NK-92 treated with Interleukin-12 subunit alpha and Interleukin-12 subunit beta, amount 100 ng/mL, for 24 hours (cell line): ENCODE measurements around the gene MON1A.
"Not testable (repeated sequence)": the region's sequence is repeated elsewhere in the genome, so short reads cannot be mapped to it uniquely, and the experiment has no call there.

Experiments used
- DNase-seq: peaks from one replicate; lab custom pipeline; 2025; lab: John Stamatoyannopoulos, UW

MON1A gene

DNA sequence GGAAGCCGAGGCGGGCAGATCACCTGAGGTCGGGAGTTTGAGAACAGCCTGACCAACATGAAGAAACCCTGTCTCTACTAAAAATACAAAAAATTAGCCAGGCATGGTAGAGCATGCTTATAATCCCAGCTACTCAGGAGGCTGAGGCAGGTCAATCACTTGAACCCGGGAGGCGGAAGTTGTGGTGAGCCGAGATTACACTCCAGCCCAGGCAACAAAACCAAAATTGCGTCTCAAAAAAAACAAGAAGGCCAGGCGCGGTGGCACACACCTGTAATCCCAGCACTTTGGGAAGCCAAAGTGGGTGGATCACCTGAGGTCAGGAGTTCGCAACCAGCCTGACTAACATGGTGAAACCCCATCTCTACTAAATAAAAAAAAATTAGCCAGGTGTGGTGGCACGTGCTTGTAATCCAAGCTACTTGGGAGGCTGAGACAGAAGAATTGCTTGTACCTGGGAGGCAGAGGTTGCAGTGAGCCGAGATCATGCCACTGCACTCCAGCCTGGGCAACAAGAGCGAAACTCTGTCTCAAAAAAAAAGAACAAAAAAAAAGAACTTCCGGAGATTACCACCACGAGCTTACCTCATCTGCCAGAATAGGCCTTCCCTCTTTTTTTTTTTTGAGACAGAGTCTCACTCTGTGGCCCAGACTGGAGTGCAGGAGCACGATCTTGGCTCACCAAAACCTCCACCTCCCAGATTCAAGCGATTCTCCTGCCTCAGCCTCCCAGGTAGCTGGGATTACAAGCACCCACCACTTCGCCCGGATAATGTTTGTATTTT lies 11.6 kb downstream of the MON1A start:
- not testable (repeated sequence) for DNase-seq

DNA sequence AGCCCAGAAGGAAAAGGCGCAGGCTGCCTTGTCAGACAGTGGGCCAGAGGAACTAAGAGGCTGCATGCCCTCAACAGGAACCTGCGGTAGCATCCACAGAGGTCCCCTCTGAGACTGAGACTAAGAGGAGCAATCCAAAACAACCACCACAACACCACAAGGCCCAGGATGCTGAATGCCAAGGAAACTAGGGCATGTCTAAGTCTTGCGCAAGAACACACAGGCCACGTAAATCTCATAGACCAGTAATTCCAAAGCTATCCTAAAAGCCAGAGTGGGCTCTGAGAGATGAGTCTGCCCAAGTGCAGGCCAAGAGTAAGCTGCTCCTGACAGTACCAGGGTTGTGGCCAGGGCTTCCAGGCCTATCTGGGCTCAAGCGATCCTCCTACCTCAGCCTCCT lies 12.9 kb downstream of the MON1A start:
- no peak for DNase-seq

- DNase-seq = no peak
Observed at GRCh38 chr3:49914906-49915305, 14.7 kb downstream of the MON1A start.

DNA sequence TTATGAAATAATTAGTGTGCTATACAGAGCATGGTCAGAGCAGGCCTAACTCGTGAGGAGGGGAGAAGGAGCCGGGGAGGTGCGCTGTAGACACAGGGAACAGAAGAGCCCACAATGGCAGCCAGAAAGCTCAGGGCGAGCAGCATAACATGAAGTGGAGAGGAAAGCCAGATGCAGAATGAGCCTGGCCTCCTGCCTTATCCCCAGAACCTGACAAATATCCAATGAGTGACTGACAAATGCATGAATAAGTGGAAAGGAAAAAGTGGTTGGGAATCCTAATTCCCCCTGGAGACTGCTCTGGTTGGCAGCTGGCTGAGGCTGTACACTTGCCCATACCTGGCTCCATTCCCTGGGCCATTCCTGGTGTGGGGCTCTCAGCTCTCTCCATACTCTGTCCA lies 16.7 kb downstream of the MON1A start:
- no peak for DNase-seq

GRCh38 chr3:49911611-49912010 lies 18.0 kb downstream of the MON1A start:
- DNase-seq = no peak

- no peak for DNase-seq
Observed at GRCh38 chr3:49911124-49911420, 18.5 kb downstream of the MON1A start.

- no peak for DNase-seq
Observed at GRCh38 chr3:49910409-49911123, 19.0 kb downstream of the MON1A start.

- no peak for DNase-seq
Observed at GRCh38 chr3:49908373-49909199, 21.0 kb downstream of the MON1A start.

DNA sequence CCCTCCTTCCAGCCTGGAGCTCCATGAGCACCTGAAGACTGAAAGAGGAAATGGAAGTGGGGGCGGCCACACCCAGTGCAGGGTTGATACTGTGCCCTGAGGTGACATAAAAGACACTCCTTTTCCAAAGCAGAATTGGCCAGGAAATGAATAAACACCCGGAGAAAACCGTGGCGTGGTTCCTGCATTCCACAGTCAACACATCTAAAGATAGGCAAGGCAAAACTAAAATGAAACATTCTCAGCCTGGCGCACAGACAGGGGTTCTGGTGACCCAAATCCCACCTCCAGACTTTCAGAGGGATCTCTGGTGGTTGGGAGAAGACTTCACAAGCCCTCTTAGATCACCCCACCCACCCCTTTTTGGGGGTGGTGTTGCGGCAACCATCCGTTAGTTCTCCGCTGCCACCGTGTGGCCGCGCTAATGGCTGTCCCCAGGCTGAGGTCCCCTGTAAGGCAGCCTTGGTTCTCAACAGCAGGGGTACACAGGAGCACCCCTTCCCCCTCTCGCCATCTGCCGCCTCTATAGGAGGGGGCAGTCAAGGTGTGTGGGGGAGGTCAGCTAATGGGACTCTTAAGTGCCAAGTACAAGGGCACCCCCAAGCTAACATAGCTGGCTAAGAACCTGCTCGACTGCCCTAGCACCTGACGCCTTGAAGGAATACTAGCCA lies 23.4 kb downstream of the MON1A start:
- DNase-seq = no peak

- not testable (repeated sequence) for DNase-seq
Observed at GRCh38 chr3:49904448-49904847, 25.2 kb downstream of the MON1A start.

DNA sequence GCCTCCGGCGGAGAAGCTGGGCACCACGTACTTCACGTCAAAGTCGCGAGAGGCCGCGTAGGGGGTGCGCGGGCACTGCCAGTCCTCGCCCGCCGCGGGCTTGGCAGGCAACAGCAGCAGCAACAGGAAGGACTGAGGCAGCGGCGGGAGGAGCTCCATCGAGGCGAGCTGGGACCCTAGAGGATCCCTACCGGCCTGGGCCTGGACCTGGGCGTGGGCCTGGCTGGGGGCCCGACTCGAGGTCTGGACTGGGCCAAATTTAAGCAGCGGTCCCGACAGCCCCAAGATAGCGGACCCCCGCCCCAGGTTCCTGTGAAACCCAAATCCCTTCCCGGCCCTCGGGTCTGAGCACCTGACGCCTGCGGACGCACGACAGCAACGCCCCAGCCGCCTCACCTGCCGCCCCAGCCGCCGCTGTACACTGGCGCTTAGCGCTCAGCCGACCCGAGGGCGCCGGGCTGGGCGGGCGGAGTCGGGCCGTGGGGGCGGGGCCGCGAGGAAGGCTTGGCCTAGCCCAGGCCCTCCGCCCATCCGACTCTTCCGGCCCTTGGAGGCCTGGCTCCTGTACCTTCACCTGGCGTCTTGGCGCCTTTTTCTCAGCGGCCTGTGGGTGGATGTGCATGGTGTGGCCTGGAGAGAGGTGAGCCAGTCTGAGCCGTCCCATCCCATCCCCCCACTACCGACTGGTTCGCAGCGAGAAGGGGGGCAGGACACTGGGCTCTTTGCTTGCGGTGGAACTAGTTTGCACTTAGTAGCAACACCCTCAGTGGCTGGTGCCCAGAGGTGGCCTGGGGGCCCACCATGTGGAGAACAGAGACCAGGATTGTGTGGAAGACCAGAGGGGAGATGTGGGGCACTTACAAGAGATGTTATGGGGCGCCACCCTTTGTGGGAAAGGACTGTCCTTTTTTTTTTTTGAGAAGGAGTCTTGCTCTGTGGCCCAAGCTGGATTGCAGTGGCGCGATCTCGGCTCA lies 25.9 kb downstream of the MON1A start, which contains the start of gene MST1R:
Gene MST1R (minus strand): TSS at position 423 of the 974 bp plus-strand sequence. CDS start 264 bp downstream, at position 159.
- no peak for DNase-seq

DNA sequence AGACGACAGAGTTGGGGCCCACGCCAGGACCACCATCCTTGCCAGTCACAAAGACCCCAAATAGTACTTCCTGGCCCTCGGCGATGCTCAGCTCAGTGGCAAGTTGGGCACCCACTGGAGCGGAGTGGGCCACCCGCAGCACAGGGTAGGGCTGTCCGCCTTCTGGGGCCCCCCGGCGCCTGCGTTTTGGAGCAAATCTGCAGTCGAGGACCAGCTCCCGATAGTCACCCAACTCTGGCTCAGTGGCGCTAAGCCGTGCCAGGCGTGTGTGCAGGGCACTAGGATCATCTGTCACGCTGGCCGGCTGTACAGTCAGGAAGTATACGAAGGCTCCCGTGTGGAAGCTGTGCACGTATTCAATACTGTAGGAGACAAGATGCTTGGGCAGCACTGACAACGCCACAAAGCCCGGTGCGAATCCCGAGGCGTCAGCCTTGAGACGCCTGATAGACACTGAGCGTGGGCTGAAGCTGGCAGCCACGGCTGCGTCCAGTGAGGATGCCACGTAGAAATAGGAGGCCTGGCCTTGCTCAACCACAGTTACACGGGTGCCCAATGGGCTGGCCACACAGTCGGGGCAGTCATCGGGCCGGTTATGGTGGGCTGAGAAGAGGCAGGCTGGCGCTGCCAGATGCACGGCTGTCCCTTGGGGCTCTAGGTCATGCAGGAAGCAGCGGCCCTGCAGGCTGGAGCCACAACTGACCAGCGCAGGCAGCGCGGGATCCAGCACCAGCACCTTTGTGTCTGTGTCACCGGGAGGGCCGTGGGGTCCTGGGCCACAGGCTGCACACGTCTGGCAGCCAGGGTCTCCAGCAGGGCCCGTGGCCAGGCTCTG lies 26.9 kb downstream of the MON1A start:
- DNase-seq = no peak

DNA sequence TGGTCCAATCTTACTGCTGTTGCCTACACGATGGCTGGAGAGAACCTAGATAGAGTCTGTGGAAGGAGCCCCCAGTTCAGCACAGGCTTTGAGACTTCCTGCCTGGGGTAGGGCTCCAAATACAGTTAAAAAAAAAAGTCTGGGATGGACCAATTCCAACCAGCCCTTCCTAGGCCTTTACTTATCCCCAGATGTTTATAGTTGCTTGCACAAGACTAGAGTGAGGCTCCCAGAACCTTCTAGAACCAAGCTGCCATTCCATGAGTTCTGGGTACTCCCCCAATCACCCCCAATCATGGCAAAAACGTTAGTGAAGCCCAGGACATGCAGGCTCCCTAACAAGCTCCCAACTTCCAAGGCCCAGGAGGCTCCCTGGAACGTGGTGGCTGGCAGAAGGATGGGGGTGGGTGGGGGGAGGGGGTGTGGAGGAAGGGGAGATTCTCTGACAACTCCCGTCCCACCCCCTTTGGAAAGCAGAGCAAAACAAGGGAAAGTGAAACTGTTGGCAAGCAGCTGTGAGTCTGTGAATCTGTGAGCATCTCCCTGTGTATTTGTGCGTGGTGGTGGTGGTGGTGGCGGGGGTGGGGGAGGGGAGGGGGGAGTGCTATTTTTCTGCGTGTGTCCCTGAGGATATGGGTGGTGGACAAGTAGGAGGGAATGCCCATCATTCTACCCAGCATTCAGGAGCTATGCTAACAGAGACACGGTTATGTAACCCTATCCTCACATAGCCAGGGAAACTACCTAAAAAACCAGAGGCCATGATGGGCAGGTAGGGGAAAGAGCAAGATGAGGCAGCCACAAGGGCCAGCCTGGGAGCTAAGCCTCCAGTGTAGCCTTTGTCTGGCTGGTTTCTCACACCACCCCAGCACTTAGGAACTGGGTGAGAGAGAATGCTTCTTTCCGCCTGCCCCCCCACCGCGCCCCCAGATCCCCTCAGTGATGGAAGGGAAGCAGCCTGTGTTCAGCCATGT lies 28.0 kb downstream of the MON1A start:
- DNase-seq = no peak

DNA sequence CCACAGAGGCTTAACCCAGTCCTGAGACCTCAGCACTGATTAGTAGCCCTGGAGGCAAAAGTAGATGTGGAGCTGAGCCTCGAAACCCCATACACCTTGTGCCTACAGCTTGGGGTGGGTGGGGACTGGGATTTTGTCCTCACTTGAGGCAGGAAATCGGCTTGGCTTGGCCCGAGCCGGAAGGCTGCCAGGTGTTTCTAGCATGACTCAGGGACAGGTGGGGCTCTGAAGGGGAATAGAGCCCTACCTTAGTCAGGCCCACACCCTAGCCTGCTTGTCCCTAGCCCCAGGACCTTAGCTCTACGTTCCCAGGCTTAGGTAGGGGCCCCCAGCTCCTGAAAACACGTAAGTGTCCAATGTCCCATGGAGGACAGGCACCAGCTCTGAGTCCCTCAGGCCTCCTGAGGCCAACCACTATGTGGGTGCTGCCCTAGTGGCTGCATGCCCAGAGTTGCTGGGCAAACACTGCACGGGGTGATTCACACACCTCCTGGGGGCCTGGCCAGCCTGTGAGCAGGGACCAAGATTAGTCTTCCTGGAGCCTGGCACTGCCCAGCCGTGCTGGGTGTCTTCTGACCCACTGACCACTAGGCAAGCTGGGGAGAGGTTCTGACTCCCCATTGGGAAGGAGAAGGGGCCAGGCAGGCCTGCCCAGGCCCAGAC lies 29.0 kb downstream of the MON1A start:
- DNase-seq = no peak

- DNase-seq = no peak
Observed at GRCh38 chr3:49899815-49900214, 29.8 kb downstream of the MON1A start.

DNA sequence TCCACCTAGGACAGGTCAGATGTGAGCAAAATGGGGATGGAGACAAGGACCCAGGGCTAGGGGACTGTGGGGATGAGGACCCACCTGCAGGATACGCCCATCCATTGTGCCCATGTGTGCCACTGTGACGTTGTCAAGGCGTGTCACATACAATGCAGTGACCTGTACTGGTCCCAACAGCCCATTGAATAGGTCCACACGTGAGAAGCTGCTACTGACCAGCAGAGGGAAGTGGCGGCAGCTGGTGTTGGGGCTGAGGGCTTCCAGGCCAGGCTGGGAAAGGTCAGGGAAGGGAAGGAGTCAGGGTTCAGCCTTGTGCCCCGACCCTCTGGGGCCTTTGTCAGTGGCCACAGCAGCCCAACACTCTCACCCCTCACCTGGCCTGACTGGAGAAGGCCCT lies 30.6 kb downstream of the MON1A start:
- no peak for DNase-seq

- DNase-seq = no peak
Observed at GRCh38 chr3:49896345-49896744, 33.3 kb downstream of the MON1A start.

- DNase-seq = no peak
Observed at GRCh38 chr3:49895791-49896190, 33.8 kb downstream of the MON1A start.
